HG03432 (cell line): ENCODE data around the gene STARD9.
"Not testable (repeated sequence)": the region's sequence is repeated elsewhere in the genome, so short reads cannot be mapped to it uniquely, and the experiment has no call there.

Experiments used
- ATAC-seq: cut with Tn5 transposase; IDR thresholded peaks from one replicate; pipeline ENCODE4 v1.9.1; 2021; ENCODE audit warnings: mild to moderate bottlenecking, moderate library complexity; ENCODE audit not compliant: unreplicated experiment

The STARD9 gene

GRCh38 chr15:42621996-42622925 lies 46.9 kb downstream of the STARD9 start:
- no peak for ATAC-seq

- ATAC-seq: no peak
Measured at GRCh38 chr15:42623951-42624350, 48.5 kb downstream of the STARD9 start.

GRCh38 chr15:42627485-42627884 lies 52.1 kb downstream of the STARD9 start:
- ATAC-seq: no peak

GRCh38 chr15:42628761-42629160 lies 53.4 kb downstream of the STARD9 start:
- no peak for ATAC-seq

GRCh38 chr15:42632105-42632675 lies 56.8 kb downstream of the STARD9 start:
- ATAC-seq: no peak

GRCh38 chr15:42640109-42640508 lies 64.7 kb downstream of the STARD9 start:
- ATAC-seq: no peak

GRCh38 chr15:42650208-42651066 lies 75.0 kb downstream of the STARD9 start:
- peak; percentile 71 for ATAC-seq

- ATAC-seq: no peak
Measured at GRCh38 chr15:42665827-42666226, 90.4 kb downstream of the STARD9 start.

- no peak for ATAC-seq
Measured at GRCh38 chr15:42667855-42668254, 92.4 kb downstream of the STARD9 start.

- ATAC-seq: no peak
Measured at GRCh38 chr15:42670451-42670850, 95.0 kb downstream of the STARD9 start.

- ATAC-seq: no peak
Measured at GRCh38 chr15:42672444-42672843, 97.0 kb downstream of the STARD9 start.

- no peak for ATAC-seq
Measured at GRCh38 chr15:42674472-42674871, 99.1 kb downstream of the STARD9 start.

GRCh38 chr15:42675021-42675420 lies 99.6 kb downstream of the STARD9 start:
- no peak for ATAC-seq

GRCh38 chr15:42679285-42680141 lies 104.1 kb downstream of the STARD9 start:
- no peak for ATAC-seq

GRCh38 chr15:42680142-42680482 lies 104.7 kb downstream of the STARD9 start:
- not testable (repeated sequence) for ATAC-seq

- no peak for ATAC-seq
Measured at GRCh38 chr15:42681119-42681518, 105.7 kb downstream of the STARD9 start.

GRCh38 chr15:42686281-42686680 lies 110.9 kb downstream of the STARD9 start:
- ATAC-seq: no peak

GRCh38 chr15:42687740-42688139 lies 112.3 kb downstream of the STARD9 start:
- ATAC-seq: no peak

GRCh38 chr15:42688301-42688700 lies 112.9 kb downstream of the STARD9 start:
- ATAC-seq: no peak

- ATAC-seq: no peak
Measured at GRCh38 chr15:42691308-42691707, 115.9 kb downstream of the STARD9 start.

- no peak for ATAC-seq
Measured at GRCh38 chr15:42691770-42692169, 116.4 kb downstream of the STARD9 start.
